IPS-NIHi7 (cell line): ENCODE results near the gene SMPD3.

Experiments used
- DNase-seq: peaks from one replicate; pipeline ENCODE4 v3.0.0; 2012; ENCODE audit warnings: mixed read lengths; ENCODE audit errors: extremely low spot score

SMPD3 gene

DNA sequence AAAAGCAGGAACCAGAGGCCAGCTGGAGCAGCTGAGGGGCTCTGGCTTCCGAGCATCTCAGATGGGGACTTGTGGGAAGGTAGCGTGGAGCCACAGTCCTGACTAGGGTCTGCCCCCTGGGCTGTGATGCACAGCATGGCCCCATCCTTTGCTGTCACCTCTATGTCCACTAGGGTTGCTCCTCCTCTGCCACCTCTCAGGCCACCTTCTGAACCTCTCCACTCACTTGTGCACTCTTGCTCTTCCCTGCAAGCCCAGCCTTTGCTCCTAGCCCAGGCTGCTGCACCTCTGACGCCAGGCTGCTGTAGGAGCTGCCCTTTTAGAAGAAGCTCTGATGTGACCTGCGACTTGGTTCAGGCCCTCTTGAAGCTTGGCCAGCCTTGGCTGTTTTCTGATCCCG lies 24.3 kb upstream of the SMPD3 start:
- DNase-seq: no peak

GRCh38 chr16:68470461-68471150 lies 22.3 kb upstream of the SMPD3 start:
- DNase-seq: no peak

- no peak for DNase-seq
Observed at GRCh38 chr16:68469796-68470460, 21.6 kb upstream of the SMPD3 start.

- DNase-seq: no peak
Observed at GRCh38 chr16:68468842-68469241, 20.5 kb upstream of the SMPD3 start.

DNA sequence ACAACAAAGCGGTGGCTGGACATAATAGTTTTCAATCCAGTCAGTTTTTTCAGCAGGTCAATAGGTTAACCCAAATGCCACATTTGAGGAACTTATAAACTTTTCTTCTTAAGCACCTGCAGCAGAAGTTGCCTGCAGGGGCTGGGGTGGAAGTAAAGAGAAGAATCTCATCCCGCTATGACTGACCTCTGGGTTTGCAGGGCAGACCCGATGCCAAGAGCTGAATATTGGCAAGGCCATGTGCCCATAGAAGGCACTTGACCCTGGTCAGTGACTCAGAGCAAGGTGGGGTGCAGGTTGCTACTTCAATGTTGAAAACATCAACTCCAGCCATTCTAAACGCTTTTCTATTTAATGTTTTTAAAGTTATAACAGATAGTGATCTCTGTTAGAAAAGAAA lies 17.9 kb upstream of the SMPD3 start:
- no peak for DNase-seq

- no peak for DNase-seq
Observed at GRCh38 chr16:68463904-68464303, 15.6 kb upstream of the SMPD3 start.

- DNase-seq: no peak
Observed at GRCh38 chr16:68460067-68460466, 11.8 kb upstream of the SMPD3 start.

DNA sequence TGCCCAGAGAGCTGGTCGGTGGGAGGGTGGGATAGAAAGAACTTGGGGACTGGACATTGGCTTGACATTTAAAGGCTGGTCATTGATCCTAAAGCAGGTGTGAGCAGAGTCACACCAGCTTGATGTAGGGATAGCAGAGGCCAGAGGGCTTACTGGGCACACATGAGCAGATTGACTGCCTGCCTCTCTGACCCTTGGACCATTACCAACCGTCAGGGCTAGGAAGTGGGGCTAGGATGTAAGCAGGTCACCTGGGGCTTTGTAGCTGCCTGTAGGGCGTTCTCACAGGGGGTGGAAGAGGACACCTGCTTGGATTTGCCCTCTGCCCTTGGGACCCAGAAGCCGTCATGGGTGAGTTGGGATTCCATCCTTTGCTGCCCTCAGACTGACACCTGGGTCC lies 11.1 kb upstream of the SMPD3 start:
- DNase-seq: no peak

GRCh38 chr16:68458551-68458950 lies 10.2 kb upstream of the SMPD3 start:
- no peak for DNase-seq

DNA sequence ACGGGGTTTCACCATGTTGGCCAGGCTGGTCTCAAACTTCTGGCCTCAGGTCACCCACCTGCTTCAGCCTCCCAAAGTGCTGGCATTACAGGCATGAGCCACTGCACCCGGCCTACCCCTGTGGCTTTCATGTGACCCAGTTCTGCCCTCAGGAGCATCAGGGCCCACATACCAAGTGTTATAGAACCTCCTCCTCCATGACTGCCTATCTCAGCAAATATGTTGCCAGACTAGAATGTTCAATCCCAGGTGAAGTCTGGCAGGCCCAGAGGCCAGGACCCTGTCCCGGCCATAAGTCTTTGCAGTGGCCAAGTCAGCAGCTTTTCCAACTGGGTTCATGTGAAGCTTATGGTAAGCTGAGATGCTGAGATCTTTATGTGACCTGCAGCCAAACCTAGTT lies 9.8 kb upstream of the SMPD3 start:
- DNase-seq: no peak

GRCh38 chr16:68455631-68456030 lies 7.3 kb upstream of the SMPD3 start:
- no peak for DNase-seq

DNA sequence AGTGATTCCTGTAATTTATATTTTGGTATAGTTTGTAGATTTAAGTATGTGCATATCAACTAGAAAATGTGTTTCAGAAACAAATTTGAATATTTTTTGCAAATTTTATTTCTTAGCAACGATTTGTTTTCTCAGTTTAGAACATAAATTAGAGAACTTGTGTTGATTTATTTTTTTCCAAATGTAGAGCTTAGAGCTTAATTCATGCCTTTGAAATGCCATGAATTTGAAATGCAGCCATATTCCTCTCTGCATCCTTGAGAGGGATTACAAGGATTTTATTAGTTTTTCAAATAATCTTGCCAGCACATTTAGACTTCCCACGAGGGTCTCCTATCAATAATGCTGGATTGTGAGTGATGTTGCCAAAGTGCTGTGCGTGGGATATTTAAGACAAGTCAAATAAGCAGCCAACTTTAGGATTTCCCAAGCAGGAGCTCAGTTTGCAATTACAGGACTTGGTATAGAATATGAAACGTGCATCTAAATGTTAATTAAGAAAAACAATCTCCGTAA lies 6.7 kb upstream of the SMPD3 start:
- DNase-seq: no peak

DNA sequence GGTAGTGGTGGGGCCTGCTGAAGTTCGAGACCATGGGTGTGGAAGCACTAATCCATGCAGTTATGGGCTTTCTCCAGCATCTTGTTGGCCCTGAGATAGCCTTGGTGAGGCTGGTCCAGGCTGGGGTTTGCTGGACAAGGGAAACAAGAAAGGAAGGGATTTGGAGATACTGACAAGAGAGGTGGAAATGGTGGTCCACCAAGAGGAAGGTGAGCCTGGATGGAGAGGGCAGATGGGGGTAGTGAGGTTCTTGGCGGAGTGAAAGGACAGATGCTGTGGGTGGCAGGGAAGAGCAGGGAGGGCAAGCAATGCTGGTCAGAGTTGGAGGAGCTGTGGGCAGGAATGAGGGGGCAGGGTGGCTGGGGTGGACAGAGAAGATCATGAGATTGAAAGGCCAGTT lies 5.5 kb upstream of the SMPD3 start:
- no peak for DNase-seq

DNA sequence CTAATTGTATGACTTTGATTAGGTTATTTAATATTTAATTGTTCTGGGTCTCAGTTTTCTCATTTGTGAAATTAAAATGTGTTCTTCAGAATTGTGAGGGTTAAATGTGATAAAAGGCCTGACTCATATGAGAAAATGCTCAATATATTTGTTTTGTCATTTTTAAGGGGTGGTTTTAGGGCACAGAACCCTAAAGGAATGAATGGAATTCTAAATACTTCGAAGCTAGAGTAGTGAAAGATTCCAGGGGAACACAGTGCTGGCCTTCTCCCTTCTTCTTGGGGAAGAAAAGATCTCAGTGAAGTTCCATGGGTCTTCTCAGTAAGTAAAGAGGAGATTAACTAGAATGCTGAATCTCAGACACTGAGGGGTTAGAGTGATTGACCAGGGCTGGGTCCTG lies 3.9 kb upstream of the SMPD3 start:
- no peak for DNase-seq

DNA sequence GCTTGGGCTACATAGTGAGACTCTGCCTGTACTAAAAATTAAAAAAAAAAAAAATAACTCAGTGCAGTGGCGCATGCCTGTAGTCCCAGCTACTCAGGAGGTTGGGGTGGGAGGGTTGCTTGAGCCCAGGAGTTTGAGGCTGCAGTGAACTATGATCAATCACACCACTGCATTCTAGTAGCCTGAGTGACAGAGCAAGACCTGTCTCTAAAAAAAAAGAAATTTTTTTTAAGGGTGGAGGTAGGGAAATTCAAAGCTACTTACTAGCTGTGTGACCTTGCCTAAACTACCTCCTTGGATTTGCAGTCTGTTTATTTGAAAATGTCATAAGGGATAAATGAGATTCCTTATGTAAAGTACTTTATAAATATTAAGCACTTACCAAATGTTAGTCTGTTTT lies 3.4 kb upstream of the SMPD3 start:
- DNase-seq: no peak

DNA sequence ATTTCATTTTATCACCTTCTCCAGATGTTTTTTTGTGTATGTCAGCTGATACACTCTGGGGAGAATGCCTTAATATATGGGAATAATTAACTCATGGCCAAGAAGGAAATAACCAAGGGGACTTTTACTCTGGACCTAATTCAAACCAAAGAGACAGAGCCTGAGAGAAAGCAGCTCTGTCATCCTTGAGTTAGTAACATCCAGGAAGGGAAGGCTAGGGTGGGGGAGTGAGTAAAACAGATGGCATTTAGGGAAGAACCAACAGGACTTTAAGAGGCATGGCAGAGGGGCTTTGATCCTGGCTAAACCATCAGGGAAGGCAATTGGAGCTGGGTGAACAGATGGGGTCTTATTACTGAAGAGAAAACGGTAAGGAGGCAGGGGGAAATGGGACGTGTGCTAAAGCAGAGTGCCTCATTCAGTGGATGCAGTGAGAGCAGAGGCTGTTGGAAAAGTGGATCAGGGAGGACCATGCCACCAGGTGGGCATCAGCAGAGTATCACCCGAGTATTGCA lies 2.5 kb upstream of the SMPD3 start:
- no peak for DNase-seq

DNA sequence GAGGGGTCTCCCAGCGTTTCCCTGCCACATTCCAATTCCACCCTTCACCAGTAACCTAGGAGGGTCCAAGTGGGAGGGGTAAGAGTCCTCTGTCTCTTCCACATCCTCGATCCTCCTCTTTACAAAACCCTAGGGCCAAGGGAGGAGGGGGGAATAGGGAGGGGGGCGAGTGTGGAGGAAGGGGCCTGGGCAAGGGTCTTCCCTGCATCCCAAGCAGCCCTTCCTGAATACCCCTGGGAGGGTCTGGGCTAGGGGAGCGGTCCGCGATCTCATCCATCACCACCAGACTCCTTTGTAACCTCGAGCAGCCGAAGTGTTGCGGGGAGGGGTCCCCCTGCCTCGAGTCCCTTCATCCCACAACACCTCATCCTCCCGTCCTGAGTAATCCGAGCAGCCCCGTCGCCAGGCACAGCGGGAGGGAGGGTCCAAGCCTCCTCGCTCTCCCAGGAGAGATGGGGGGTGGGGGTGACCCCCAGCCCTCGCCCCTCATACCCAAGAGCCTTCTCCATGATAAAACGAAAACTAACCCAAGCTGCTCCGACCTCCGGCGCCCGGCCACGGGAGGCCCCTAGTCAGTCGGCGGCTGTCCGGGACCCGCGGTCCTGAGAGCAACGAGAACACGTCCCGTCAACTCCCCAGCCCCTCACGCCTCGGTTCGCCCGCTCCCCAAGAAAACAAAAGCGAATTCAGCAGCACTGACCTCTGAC lies 502 bp downstream of the SMPD3 start:
- no peak for DNase-seq

GRCh38 chr16:68446681-68447652 lies 1.3 kb downstream of the SMPD3 start:
- DNase-seq: no peak

DNA sequence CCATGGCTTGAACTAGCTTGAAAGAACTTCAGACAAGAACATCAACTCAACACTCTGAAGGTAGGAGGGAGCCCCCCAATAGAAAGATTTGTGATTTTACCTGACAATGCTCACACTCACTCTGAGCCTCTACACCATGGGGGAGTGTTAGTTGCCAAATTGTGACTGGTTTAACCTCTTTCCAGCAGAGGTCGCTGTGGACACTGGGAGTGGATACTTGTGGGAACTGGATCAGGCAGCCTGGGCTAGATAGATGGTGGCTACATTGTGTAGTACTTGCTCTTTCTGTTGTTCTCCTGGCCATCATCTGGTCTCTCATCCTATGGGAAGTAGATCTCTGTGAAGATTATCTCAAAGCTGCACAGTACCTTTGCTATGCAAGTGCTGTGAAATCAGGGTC lies 2.9 kb downstream of the SMPD3 start:
- peak; percentile 69 for DNase-seq

- peak; percentile 83 for DNase-seq
Observed at GRCh38 chr16:68444056-68444657, 4.2 kb downstream of the SMPD3 start.

DNA sequence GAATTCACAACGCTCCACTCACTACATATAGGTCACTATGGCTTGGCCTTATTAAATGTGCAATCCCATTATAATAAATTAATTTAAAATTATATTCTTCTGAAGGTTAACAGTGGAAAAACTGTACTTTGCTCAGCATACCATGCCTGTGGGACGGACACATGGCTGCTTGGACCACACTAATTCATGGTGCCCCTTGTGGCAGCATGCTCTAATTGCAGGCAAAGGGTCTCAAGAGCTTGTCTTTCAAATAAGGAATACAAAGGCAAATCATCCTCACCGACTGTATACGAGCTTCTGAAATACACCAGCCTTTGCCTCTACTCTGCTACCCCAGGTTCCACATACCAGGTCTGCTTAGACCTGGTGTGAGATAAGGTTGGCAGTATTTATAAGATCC lies 11.7 kb downstream of the SMPD3 start:
- DNase-seq: peak; percentile 50
